CD1c-positive myeloid dendritic cell (primary cell): Measurements from ENCODE around the gene ATP13A2.

ENCODE experiments used
- DNase-seq: peaks from one replicate; pipeline ENCODE4 v3.0.0-alpha.2; 2016; ENCODE audit errors: extremely low spot score

The ATP13A2 gene

DNA sequence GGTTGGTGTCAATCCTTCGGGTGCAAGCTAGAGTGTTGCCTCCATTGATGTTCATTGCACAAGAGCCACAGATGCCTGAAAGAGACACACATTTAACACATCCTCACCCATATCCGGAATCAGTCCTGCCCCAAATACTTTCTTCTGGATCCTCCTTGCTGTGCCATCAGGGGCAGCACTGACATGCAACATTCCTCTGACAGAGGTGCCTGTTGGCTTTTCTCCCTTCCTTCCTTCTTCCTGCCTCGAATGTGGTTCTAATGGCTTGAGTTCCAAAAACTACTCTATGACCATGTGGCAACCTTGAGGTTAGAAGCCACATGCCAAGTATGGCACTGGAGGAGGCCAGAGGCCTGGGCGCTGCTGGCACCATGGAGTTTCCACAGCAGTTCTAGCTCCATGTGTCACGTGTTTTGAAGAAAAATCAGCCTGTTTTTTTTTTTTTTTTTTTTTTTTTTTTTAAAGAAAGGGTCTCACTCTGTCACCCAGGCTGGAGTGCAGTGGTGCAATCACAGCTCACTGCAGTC is 17.0 kb upstream of the ATP13A2 start:
- DNase-seq = no peak

GRCh38 chr1:17027900-17028299 is 16.2 kb upstream of the ATP13A2 start:
- no peak for DNase-seq

- no peak for DNase-seq
Measured at GRCh38 chr1:17027403-17027802, 15.7 kb upstream of the ATP13A2 start.

DNA sequence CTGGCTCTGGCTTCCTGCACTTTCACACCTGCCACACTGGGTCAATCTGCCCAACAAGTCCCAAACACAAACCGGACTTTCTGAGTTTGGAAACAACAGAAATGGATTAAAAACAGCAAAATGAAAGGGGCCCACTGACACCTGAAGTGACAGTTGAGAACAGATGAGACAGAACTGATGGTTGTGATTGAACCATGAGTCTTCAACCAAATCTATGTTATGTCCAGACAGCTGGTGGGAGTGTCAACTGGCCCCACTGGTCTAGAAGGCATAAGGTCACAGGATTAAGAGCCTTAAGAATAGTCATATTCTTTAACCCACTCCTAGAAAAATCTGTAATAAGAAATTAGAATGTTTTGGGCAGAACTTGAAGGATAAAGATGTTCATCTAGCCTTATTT is 13.0 kb upstream of the ATP13A2 start:
- DNase-seq = no peak

- no peak for DNase-seq
Measured at GRCh38 chr1:17023573-17023972, 11.8 kb upstream of the ATP13A2 start.

GRCh38 chr1:17023102-17023501 is 11.4 kb upstream of the ATP13A2 start:
- DNase-seq = peak; percentile 62

- DNase-seq = no peak
Measured at GRCh38 chr1:17021896-17022295, 10.2 kb upstream of the ATP13A2 start.

- no peak for DNase-seq
Measured at GRCh38 chr1:17020502-17020901, 8.8 kb upstream of the ATP13A2 start.

DNA sequence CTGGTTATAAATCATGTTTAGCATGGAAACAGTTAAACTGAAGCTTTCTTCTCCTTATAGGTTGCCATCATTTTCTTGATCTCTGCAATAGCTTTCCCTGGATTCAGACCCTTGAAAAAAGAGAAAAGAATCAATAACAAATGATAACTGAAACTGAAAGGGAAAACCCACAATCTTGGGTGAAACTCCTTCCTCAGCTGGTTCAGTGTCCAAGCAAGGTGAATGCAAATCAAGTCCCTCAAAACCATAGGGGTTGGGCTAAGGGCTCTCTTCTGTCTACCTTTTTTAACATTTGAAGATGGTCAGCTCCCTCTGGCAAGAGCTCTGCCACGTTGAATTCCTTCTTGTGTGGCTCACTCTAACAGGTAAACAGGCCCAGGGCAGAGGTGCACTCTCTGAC is 7.1 kb upstream of the ATP13A2 start:
- no peak for DNase-seq

- no peak for DNase-seq
Measured at GRCh38 chr1:17017435-17017834, 5.7 kb upstream of the ATP13A2 start.

DNA sequence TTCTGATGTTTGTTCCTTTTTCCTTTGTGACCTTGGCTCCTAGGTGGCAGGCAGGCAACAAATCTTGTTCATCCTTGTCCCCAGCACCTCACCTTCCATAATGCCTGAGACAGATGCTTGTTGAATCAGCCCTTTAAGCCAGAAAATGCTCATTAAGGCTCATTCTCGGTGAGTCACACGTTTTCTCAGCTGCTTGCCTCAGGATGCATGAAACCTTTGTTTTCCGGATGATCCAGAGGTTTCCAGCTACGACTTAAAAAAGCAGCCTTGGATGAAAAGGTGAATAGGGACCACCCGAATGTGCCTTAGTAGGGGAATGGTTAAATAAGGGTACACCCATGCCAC is 4.6 kb upstream of the ATP13A2 start:
- DNase-seq = no peak

GRCh38 chr1:17014671-17015567 is 3.2 kb upstream of the ATP13A2 start:
- no peak for DNase-seq

GRCh38 chr1:17013491-17014320 is 2.0 kb upstream of the ATP13A2 start:
- DNase-seq = peak; percentile 90

DNA sequence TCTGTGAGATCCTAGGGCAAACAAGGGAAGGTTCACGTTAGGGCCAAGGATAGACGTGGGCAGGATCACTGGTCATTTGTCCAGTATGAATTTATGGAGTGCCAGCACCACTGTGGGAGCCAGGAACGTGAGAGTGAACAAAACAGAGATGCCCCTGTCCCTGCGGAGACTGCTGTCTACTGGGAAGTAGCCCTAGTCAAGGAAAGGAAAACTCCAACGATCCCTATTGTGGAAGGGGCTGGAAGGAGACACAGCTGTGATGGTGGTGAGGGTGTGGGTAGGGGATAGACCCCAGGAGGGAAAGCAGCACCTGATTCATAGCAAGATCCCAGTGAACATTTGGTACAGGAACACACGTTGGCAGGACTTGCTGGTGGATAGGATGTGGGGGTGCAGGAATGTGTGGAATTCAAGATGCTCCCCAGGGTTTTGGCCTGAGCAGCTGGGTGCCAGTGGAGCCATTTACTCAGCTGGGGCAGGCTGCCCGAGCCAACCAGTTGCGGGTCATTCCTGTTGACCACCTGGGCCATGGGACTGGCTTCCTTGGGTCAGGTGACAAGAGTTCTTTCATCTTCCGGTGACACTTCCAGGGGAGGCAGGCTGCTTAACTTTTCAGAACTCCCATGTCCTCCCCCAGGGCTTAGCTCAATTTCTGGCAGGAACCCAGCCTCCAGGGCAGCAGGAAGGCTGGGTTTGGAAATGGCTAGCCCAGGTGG is 1.2 kb upstream of the ATP13A2 start:
- no peak for DNase-seq

- no peak for DNase-seq
Measured at GRCh38 chr1:17011092-17011438, 663 bp downstream of the ATP13A2 start.

DNA sequence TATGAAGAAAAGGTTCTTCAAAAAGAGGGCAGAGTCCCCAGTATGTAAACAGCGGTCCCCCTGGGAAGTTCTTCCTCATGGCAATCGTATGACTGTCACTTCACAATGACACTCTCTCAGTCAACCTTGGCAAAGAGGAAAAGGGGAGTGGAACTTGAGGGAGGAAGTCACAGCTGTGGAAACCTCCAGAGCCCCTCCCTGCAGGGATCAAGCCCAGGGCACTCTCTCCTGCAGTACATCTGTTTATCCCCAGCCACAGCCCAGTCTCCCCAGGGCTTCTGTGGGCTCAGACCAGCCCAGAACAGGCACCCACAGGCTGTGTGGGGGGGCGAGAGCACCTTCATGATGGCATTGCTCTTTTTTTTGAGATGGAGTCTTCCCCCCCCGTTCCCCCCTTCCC is 2.0 kb downstream of the ATP13A2 start:
- DNase-seq = peak; percentile 54

GRCh38 chr1:17008208-17008855 is 3.4 kb downstream of the ATP13A2 start:
- no peak for DNase-seq

- DNase-seq = no peak
Measured at GRCh38 chr1:17007121-17007520, 4.6 kb downstream of the ATP13A2 start.

- no peak for DNase-seq
Measured at GRCh38 chr1:17005365-17005740, 6.4 kb downstream of the ATP13A2 start.

GRCh38 chr1:17004466-17005364 is 7.0 kb downstream of the ATP13A2 start:
- no peak for DNase-seq

DNA sequence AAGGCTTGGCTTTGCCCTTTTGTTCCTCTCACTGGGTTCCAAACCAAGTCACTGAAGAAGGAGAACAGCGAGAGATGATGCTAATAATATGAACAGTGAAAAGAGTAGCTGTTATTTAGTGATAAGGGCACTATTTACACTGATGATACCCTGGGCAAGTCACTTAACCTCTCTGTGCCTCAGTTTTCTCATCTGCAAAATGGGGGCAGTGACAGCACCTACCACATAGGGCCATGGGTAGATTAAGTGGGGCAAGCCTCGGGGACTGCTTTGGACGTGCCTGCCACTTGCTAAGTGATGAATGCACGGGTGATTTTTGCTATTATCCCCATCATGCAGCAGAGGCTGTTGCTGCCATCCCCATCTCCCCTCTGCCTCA is 9.2 kb downstream of the ATP13A2 start:
- DNase-seq = no peak
